H1 (cell line): ENCODE results near the gene GPR156.
"Not testable (repeated sequence)": the region's sequence is repeated elsewhere in the genome, so short reads cannot be mapped to it uniquely, and the experiment has no call there.

Experiments used
- GTF2F1 ChIP-seq: IDR thresholded peaks from 2 replicates; pipeline ENCODE4 v1.6.1; 2012; ENCODE audit warnings: low read depth, low read length, improper control_type of control experiment, borderline replicate concordance
- POLR2A ChIP-seq, 2 experiments: IDR thresholded peaks; 1 replicate in 1 of 2; 2 replicates in 1 of 2; pipeline ENCODE4 v1.6.1; 2011; ENCODE audit warnings: low read depth in 2 of 2, low read length in 2 of 2, mild to moderate bottlenecking in 2 of 2; ENCODE audit errors: control extremely low read depth in 1 of 2
- TF ChIP-seq, protein P1 (sequence below), 3 experiments: IDR thresholded peaks; 1 replicate in 2 of 3; 2 replicates in 1 of 3; pipeline versions ENCODE4 v1.5.1 to v1.6.1; 2011; ENCODE audit warnings: low read length in 3 of 3, mild to moderate bottlenecking in 3 of 3, inconsistent platforms in 2 of 3, low read depth in 1 of 3, moderate library complexity in 1 of 3; ENCODE audit not compliant: insufficient read depth in 1 of 3; ENCODE audit errors: control extremely low read depth in 1 of 3

- TF ChIP-seq, protein P1, sequence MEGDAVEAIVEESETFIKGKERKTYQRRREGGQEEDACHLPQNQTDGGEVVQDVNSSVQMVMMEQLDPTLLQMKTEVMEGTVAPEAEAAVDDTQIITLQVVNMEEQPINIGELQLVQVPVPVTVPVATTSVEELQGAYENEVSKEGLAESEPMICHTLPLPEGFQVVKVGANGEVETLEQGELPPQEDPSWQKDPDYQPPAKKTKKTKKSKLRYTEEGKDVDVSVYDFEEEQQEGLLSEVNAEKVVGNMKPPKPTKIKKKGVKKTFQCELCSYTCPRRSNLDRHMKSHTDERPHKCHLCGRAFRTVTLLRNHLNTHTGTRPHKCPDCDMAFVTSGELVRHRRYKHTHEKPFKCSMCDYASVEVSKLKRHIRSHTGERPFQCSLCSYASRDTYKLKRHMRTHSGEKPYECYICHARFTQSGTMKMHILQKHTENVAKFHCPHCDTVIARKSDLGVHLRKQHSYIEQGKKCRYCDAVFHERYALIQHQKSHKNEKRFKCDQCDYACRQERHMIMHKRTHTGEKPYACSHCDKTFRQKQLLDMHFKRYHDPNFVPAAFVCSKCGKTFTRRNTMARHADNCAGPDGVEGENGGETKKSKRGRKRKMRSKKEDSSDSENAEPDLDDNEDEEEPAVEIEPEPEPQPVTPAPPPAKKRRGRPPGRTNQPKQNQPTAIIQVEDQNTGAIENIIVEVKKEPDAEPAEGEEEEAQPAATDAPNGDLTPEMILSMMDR (IDR thresholded peaks at IDR 0.05; ENCODE audit: control extremely low read depth in 1 of 3, insufficient read depth in 1 of 3, low read depth in 1 of 3, low read length in 3 of 3), result not testable (repeated sequence)
- TF ChIP-seq GTF2F1; POLR2A (IDR thresholded peaks at IDR 0.05; ENCODE audit: control extremely low read depth in 1 of 2, low read depth in 2 of 2, low read length in 2 of 2): not testable (repeated sequence)
Measured at GRCh38 chr3:120216633-120217032, 68.4 kb downstream of the GPR156 start.
